H9 (cell line): ENCODE data around the gene URI1. TPM values are rescaled to one million over a fixed set of nuclear protein-coding genes. Genes with fewer than 3 reads are reported as not detected.

Experiments
- DNase-seq: peaks from one replicate; pipeline ENCODE4 v3.0.0-alpha.2; 2017
- H2AFZ ChIP-seq: one replicate; pipeline ENCODE4 v1.6.1; 2013; ENCODE audit warnings: mild to moderate bottlenecking, low read length, control low read depth, moderate library complexity
- H2AK5ac ChIP-seq: 2 replicates; pipeline ENCODE4 v1.6.1; 2013; ENCODE audit warnings: low read length, control low read depth, mixed read lengths; ENCODE audit not compliant: insufficient read length
- H2BK120ac ChIP-seq: one replicate; pipeline ENCODE4 v1.6.1; 2013; ENCODE audit warnings: low read depth, mild to moderate bottlenecking, low read length, control low read depth, inconsistent platforms; ENCODE audit not compliant: poor library complexity, severe bottlenecking
- H2BK12ac ChIP-seq: 2 replicates; pipeline ENCODE4 v1.6.1; 2013; ENCODE audit warnings: low read length, control low read depth, mixed read lengths, low read depth; ENCODE audit not compliant: insufficient read length
- H2BK15ac ChIP-seq: 2 replicates; pipeline ENCODE4 v1.6.1; 2013; ENCODE audit warnings: low read depth, low read length, control low read depth
- H2BK20ac ChIP-seq: one replicate; pipeline ENCODE4 v1.6.1; 2013; ENCODE audit warnings: low read depth, mild to moderate bottlenecking, low read length, control low read depth, inconsistent platforms; ENCODE audit not compliant: poor library complexity, severe bottlenecking
- H2BK5ac ChIP-seq: 2 replicates; pipeline ENCODE4 v1.6.1; 2013; ENCODE audit warnings: low read length, control low read depth, mixed read lengths; ENCODE audit not compliant: insufficient read length
- H3K14ac ChIP-seq: 2 replicates; pipeline ENCODE4 v1.6.1; 2013; ENCODE audit warnings: low read length, control low read depth; ENCODE audit not compliant: insufficient read depth
- H3K18ac ChIP-seq: 2 replicates; pipeline ENCODE4 v1.6.1; 2013; ENCODE audit warnings: low read depth, mild to moderate bottlenecking, mixed read lengths, low read length, control low read depth; ENCODE audit not compliant: insufficient read length
- H3K23ac ChIP-seq: 2 replicates; pipeline ENCODE4 v1.6.1; 2013; ENCODE audit warnings: low read length, control low read depth, mixed read lengths, low read depth; ENCODE audit not compliant: insufficient read length
- H3K23me2 ChIP-seq: 2 replicates; pipeline ENCODE4 v1.6.1; 2013; ENCODE audit warnings: low read depth, mild to moderate bottlenecking, mixed read lengths, low read length, control low read depth; ENCODE audit not compliant: insufficient read length, poor library complexity, severe bottlenecking
- H3K27ac ChIP-seq: 2 replicates; pipeline ENCODE4 v1.5.1; 2013; ENCODE audit warnings: low read length, control low read depth, mixed read lengths, low read depth; ENCODE audit not compliant: insufficient read length
- H3K27me3 ChIP-seq: 2 replicates; pipeline ENCODE4 v1.6.1; 2013; ENCODE audit warnings: low read length, control low read depth, inconsistent platforms; ENCODE audit not compliant: insufficient read depth
- H3K4ac ChIP-seq: 2 replicates; pipeline ENCODE4 v1.6.1; 2013; ENCODE audit warnings: low read depth, mild to moderate bottlenecking, control low read depth, inconsistent platforms, low read length, moderate library complexity
- H3K4me1 ChIP-seq: 2 replicates; pipeline ENCODE4 v1.6.1; 2013; ENCODE audit warnings: low read length, control low read depth, inconsistent platforms; ENCODE audit not compliant: insufficient read depth
- H3K4me2 ChIP-seq: 2 replicates; pipeline ENCODE4 v1.6.1; 2013; ENCODE audit warnings: low read length, control low read depth, mixed read lengths; ENCODE audit not compliant: insufficient read length, insufficient read depth
- H3K56ac ChIP-seq: 2 replicates; pipeline ENCODE4 v1.6.1; 2013; ENCODE audit warnings: low read depth, mild to moderate bottlenecking, mixed read lengths, low read length, control low read depth; ENCODE audit not compliant: insufficient read length
- H3K79me1 ChIP-seq: 2 replicates; pipeline ENCODE4 v1.6.1; 2013; ENCODE audit warnings: low read depth, mild to moderate bottlenecking, moderate library complexity, low read length, control low read depth, inconsistent platforms; ENCODE audit not compliant: insufficient read depth, poor library complexity, severe bottlenecking
- H3K79me2 ChIP-seq: 2 replicates; pipeline ENCODE4 v1.6.1; 2013; ENCODE audit warnings: low read length, control low read depth, inconsistent platforms; ENCODE audit not compliant: insufficient read depth
- H3K9ac ChIP-seq: 2 replicates; pipeline ENCODE4 v1.6.1; 2013; ENCODE audit warnings: low read length, control low read depth, mixed read lengths; ENCODE audit not compliant: insufficient read length; ENCODE audit errors: extremely low read depth
- H3K9me3 ChIP-seq: one replicate; pipeline ENCODE4 v1.6.1; 2013; ENCODE audit warnings: low read depth, low read length, inconsistent platforms; ENCODE audit not compliant: control insufficient read depth
- H3T11ph ChIP-seq: one replicate; pipeline ENCODE4 v1.6.1; 2013; ENCODE audit warnings: mild to moderate bottlenecking, low read length, control low read depth, inconsistent platforms
- H4K20me1 ChIP-seq: one replicate; pipeline ENCODE4 v1.6.1; 2013; ENCODE audit not compliant: control insufficient read depth, insufficient read length, insufficient read depth
- H4K5ac ChIP-seq: 2 replicates; pipeline ENCODE4 v1.6.1; 2013; ENCODE audit warnings: low read depth, mild to moderate bottlenecking, mixed read lengths, low read length, control low read depth; ENCODE audit not compliant: insufficient read length
- H4K8ac ChIP-seq: replicated peaks from 2 replicates; pipeline ENCODE4 v1.6.1; 2013; ENCODE audit warnings: low read length, control low read depth, mixed read lengths, low read depth; ENCODE audit not compliant: insufficient read length
- H4K91ac ChIP-seq: 2 replicates; pipeline ENCODE4 v1.6.1; 2013; ENCODE audit warnings: low read depth, mild to moderate bottlenecking, moderate library complexity, mixed read lengths, low read length, control low read depth; ENCODE audit not compliant: insufficient read length
- H3K27ac Mint-ChIP-seq, 3 experiments: 2 replicates in 2 of 3; 3 replicates in 1 of 3; pipeline ENCODE4 v1.8.0; 2020 to 2021; ENCODE audit warnings: mixed read lengths in 3 of 3, mild to moderate bottlenecking in 1 of 3, moderate library complexity in 1 of 3
- H3K27me3 Mint-ChIP-seq: 2 replicates; pipeline ENCODE4 v1.8.0; 2021; ENCODE audit warnings: low read depth, mild to moderate bottlenecking, moderate library complexity, mixed read lengths
- H3K36me3 Mint-ChIP-seq, 3 experiments: 2 replicates in 2 of 3; 3 replicates in 1 of 3; pipeline ENCODE4 v1.8.0; 2020 to 2021; ENCODE audit warnings: low read depth in 3 of 3, mixed read lengths in 3 of 3; ENCODE audit not compliant: insufficient read depth in 1 of 3
- H3K4me1 Mint-ChIP-seq, 2 experiments: 2 replicates each; pipeline ENCODE4 v1.8.0; 2020; ENCODE audit warnings: mixed read lengths in 2 of 2
- H3K4me3 Mint-ChIP-seq, 2 experiments: 2 replicates in 1 of 2; 3 replicates in 1 of 2; pipeline ENCODE4 v1.8.0; 2020 to 2021; ENCODE audit warnings: mild to moderate bottlenecking in 2 of 2, mixed read lengths in 2 of 2, moderate library complexity in 1 of 2
- H3K9me3 Mint-ChIP-seq, 2 experiments: 2 replicates in 1 of 2; 3 replicates in 1 of 2; pipeline ENCODE4 v1.8.0; 2020; ENCODE audit warnings: mild to moderate bottlenecking in 2 of 2, mixed read lengths in 2 of 2, moderate library complexity in 1 of 2
- CTCF ChIP-seq: fragments of 200-600 bp; sonication (generic); conservative IDR thresholded peaks from 3 replicates; pipeline ENCODE4 v1.8.0; 2021; ENCODE audit warnings: antibody characterized with exemption, mild to moderate bottlenecking
- total RNA-seq: library from RNA; stranded (reverse); gene quantifications from 2 replicates; pipeline ENCODE4 v1.2.1, GENCODE V29; 2021

Gene URI1
- total RNA-seq, 1 experiment from 2014 or later = 54.3 TPM

GRCh38 chr19:30017172-30017571, 75.1 kb downstream of the URI1 start:
- Histone ChIP-seq H3K4me1 (no peaks in the 10 kb centered on the region), H3K23me2 (no peaks in the 10 kb centered on the region), H3T11ph (no peak overlapping the region), H2BK20ac (peak overlapping the region; percentile 26), H4K5ac (no peak overlapping the region), H2AFZ (no peak overlapping the region), H3K79me2 (no peaks in the 10 kb centered on the region), H2BK15ac (no peak overlapping the region), H3K9me3 (no peaks in the 10 kb centered on the region), H2BK120ac (no peak overlapping the region), H3K9ac (no peak overlapping the region), H4K91ac (no peak overlapping the region), H3K56ac (no peak overlapping the region), H4K8ac (no peak overlapping the region), H2AK5ac (no peak overlapping the region), H3K79me1 (no peaks in the 10 kb centered on the region), H2BK5ac (no peak overlapping the region), H3K4ac (no peak overlapping the region), H3K23ac (no peak overlapping the region), H3K4me2 (no peak overlapping the region), H3K27ac (no peak overlapping the region), H4K20me1 (no peaks in the 10 kb centered on the region), H3K14ac (no peak overlapping the region), H3K27me3 (no peaks in the 10 kb centered on the region), H2BK12ac (no peak overlapping the region), H3K18ac (no peak overlapping the region)
- Mint-ChIP-seq H3K4me1 (peaks cover 15 to 18% of the 10 kb centered on the region in 2 experiments), H3K27me3 (no peaks in the 10 kb centered on the region), H3K9me3 (0 out of 5 replicates have a peak, but pooled peaks cover 0 to 1% of the 10 kb centered on the region in 2 experiments), H3K36me3 (peaks cover 6 to 14% (median 13%) of the 10 kb centered on the region in 3 experiments; a peak in 5 of 7 replicates), H3K4me3 (no peak overlapping the region), H3K27ac (no peak overlapping the region; a peak in 1 of 7 replicates)
- DNase-seq = no peak
- no peak for TF ChIP-seq CTCF
